Adrenal gland (tissue), 12 donors: ENCODE measurements around the gene MAK. TPM values are rescaled to one million over a fixed set of nuclear protein-coding genes. Genes with fewer than 3 reads are reported as not detected.

ENCODE experiments used
- DNase-seq, 7 donors: peaks; one replicate each; pipeline ENCODE4 v3.0.0-alpha.2; 2019 to 2020
- H3K27ac ChIP-seq, 5 donors: fragments of 200-600 bp; sonication (generic) in 4 of 5; 1 replicate in 3 of 5; 2 replicates in 2 of 5; pipeline versions ENCODE4 v1.5.1 to v1.8.0; 2016 to 2020; ENCODE audit warnings: mild to moderate bottlenecking in 1 of 5
- H3K27me3 ChIP-seq: fragments of 200-600 bp; 2 replicates; pipeline ENCODE4 v1.8.0; 2021
- H3K36me3 ChIP-seq, 2 donors: fragments of 200-600 bp; replicated peaks in 1 of 2; 1 replicate in 1 of 2; 2 replicates in 1 of 2; pipeline versions ENCODE4 v1.5.1 to v1.8.0; 2018 to 2022
- H3K4me1 ChIP-seq, 2 donors: fragments of 200-600 bp; replicated peaks in 1 of 2; 1 replicate in 1 of 2; 2 replicates in 1 of 2; pipeline versions ENCODE4 v1.5.1 to v1.8.0; 2018 to 2021
- H3K4me3 ChIP-seq, 4 donors: fragments of 200-600 bp; sonication (generic) in 3 of 4; one replicate each; pipeline ENCODE4 v1.5.1; 2016 to 2018
- H3K9me3 ChIP-seq, 3 donors: fragments of 200-600 bp; sonication (generic) in 1 of 3; replicated peaks in 1 of 3; 1 replicate in 2 of 3; 2 replicates in 1 of 3; pipeline versions ENCODE4 v1.5.1 to v1.8.0; 2016 to 2021
- POLR2A ChIP-seq, 2 donors: fragments of 450-650 bp; IDR thresholded peaks; one replicate each; pipeline ENCODE4 v1.6.1; 2017; ENCODE audit warnings: antibody characterized with exemption in 2 of 2, mild to moderate bottlenecking in 2 of 2, moderate library complexity in 1 of 2
- WGBS, 4 donors: extraction: QIAGEN DNeasy Blood & Tissue Kit in 2 of 4; methylation state at CpG; one replicate each; pipeline versions ENCODE4 v1.1.5 to v1.1.7; 2013 to 2017; 5-methylcytosine and 5-hydroxymethylcytosine counted together
- intact Hi-C, 2 donors: fragments of 100-400 bp; cut with DNase I; formaldehyde crosslinking; loops; one replicate each; pipeline versions ENCODE4 v1.14.1 to v1.15.0; 2022 to 2023
- polyA plus RNA-seq, 3 donors: library from polyadenylated mRNA; stranded (reverse); fragments of 200-250 nt in 2 of 3; fragments of 350-450 nt in 1 of 3; fragmentation: Illumina TruSeq in 1 of 3; extraction: RNeasy Lipid Tissue Mini Kit (QIAGEN cat#74804) in 1 of 3; gene quantifications; one replicate each; pipeline ENCODE4 v1.2.3, GENCODE V29; 2013 to 2014
- small RNA-seq, 2 donors: library from RNA; depleted of rRNA; stranded (forward); fragments of <200 nt; gene quantifications; one replicate each; pipeline ENCODE3, GENCODE V24; 2016
- total RNA-seq, 9 donors: library from RNA; depleted of rRNA in 4 of 9; stranded (reverse); fragments of >200 nt in 4 of 9; fragments of 120-200 nt in 1 of 9; fragmentation: NEBNext Ultra II Directional in 1 of 9; extraction: Animal tissue kit (Norgen Biotek cat#: 25700) in 1 of 9; gene quantifications; one replicate each; pipeline versions ENCODE4 v1.1.0 to v1.2.4, GENCODE V29; 2013 to 2023
- TF ChIP-seq, protein P1 (sequence below), 6 experiments: fragments of 450-650 bp in 4 of 6; fragments of 200-600 bp in 2 of 6; sonication (generic) in 1 of 6; IDR thresholded peaks; 1 replicate in 5 of 6; 2 replicates in 1 of 6; pipeline versions ENCODE4 v1.5.1 to v1.8.0; 2016 to 2021; ENCODE audit warnings: antibody characterized with exemption in 6 of 6, mild to moderate bottlenecking in 2 of 6, moderate library complexity in 1 of 6
- donor health status: healthy with polysubstance abuse.
- donor health status: Bipolar disorder and iron deficiency.
- donor health status: DM: yes; HTN: yes; CAD: no.
- donor health status: DM: no; HTN: no; CAD: no.
- donor health status: DM: no; HTN: no; CAD: no.
- donor health status: DM: yes; HTN: yes; CAD: no.

The MAK gene
- total and polyA plus RNA-seq, 12 donors: under 0.01 to 0.43 (median 0.10) TPM; not detected in 4

DNA sequence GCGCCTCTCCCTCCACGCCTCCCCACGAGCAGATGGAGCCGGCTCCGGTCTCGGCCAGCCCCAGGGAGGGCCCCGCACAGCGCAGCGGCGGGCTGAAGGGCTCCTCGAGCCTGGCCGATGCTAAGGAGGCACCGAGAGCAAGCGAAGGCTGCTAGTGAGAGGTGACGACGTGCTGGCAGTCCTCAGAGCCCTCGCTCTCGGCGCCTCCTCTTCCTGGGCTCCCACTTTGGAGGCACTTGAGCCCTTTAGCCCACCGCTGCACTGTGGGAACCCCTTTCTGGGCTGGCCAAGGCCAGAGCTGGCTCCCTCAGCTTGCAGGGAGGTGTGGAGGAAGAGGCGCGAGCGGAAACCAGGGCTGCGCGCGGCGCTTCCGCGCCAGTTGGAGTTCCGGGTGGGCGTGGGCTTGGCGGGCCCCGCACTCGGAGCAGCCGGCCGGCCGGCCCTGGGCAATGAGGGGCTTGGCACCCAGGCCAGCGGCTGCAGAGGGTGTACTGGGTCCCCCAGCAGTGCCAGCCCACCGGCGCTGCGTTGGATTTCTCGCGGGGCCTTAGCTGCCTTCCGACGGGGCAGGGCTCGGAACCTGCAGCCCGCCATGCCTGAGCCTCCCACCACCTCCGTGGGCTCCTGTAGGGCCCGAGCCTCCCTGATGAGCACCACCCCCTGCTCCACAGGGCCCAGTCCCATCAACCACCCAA is 117.9 kb downstream of the MAK start:
- intact Hi-C loops: no loop called here
- no peaks in the 10 kb centered on the region for H3K36me3 ChIP-seq
- H3K27ac ChIP-seq: peak overlapping the region in 4 of 5 donors; percentile 7 to 78 (median 57)
- H3K9me3 ChIP-seq: no peaks in the 10 kb centered on the region
- DNase-seq: peak in 5 of 7 donors; percentile 19 to 60 (median 45)
- H3K4me1 ChIP-seq: peaks cover 19 to 28% of the 10 kb centered on the region in 2 donors
- no peaks in the 10 kb centered on the region for H3K27me3 ChIP-seq
- 25 to 51% (median 31%) methylated on average over 14 to 49 of the region's 49 CpGs for WGBS, 4 donors
- peak overlapping the region in 2 of 4 donors; percentile 62 to 67 for H3K4me3 ChIP-seq
- peak in 1 of 2 donors; percentile 51 for TF ChIP-seq POLR2A (IDR thresholded peaks at IDR 0.05)
- TF ChIP-seq, protein P1, sequence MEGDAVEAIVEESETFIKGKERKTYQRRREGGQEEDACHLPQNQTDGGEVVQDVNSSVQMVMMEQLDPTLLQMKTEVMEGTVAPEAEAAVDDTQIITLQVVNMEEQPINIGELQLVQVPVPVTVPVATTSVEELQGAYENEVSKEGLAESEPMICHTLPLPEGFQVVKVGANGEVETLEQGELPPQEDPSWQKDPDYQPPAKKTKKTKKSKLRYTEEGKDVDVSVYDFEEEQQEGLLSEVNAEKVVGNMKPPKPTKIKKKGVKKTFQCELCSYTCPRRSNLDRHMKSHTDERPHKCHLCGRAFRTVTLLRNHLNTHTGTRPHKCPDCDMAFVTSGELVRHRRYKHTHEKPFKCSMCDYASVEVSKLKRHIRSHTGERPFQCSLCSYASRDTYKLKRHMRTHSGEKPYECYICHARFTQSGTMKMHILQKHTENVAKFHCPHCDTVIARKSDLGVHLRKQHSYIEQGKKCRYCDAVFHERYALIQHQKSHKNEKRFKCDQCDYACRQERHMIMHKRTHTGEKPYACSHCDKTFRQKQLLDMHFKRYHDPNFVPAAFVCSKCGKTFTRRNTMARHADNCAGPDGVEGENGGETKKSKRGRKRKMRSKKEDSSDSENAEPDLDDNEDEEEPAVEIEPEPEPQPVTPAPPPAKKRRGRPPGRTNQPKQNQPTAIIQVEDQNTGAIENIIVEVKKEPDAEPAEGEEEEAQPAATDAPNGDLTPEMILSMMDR (IDR thresholded peaks at IDR 0.05): no peak

DNA sequence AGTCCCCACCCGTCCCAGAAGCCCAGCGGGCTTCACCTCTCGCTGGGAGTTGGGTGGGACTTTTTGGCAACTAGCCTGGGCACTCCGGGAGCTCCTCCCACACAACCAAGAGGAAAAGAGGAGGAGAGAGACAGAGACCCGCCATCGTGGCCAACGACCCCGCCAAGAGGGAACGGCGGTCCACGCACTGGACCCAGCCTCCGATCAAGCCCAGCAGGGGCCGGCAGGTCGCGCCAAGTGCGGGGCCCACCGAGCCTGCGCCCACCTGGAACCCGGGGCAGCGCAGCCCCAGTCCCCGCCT is 118.4 kb downstream of the MAK start:
- peaks cover 14 to 23% of the 10 kb centered on the region in 2 donors for H3K4me1 ChIP-seq
- intact Hi-C loops: no loop called here
- no peak for TF ChIP-seq POLR2A (IDR thresholded peaks at IDR 0.05)
- TF ChIP-seq, protein P1 (IDR thresholded peaks at IDR 0.05): no peak
- peak overlapping the region in 4 of 5 donors; percentile 7 to 78 (median 57) for H3K27ac ChIP-seq
- no peaks in the 10 kb centered on the region for H3K27me3 ChIP-seq
- no peaks in the 10 kb centered on the region for H3K9me3 ChIP-seq
- peak overlapping the region in 2 of 4 donors; percentile 62 to 67 for H3K4me3 ChIP-seq
- 20 to 71% (median 32%) methylated on average over 2 to 21 of the region's 21 CpGs for WGBS, 4 donors
- no peaks in the 10 kb centered on the region for H3K36me3 ChIP-seq
- peak in 3 of 7 donors; percentile 22 to 35 (median 27) for DNase-seq

DNA sequence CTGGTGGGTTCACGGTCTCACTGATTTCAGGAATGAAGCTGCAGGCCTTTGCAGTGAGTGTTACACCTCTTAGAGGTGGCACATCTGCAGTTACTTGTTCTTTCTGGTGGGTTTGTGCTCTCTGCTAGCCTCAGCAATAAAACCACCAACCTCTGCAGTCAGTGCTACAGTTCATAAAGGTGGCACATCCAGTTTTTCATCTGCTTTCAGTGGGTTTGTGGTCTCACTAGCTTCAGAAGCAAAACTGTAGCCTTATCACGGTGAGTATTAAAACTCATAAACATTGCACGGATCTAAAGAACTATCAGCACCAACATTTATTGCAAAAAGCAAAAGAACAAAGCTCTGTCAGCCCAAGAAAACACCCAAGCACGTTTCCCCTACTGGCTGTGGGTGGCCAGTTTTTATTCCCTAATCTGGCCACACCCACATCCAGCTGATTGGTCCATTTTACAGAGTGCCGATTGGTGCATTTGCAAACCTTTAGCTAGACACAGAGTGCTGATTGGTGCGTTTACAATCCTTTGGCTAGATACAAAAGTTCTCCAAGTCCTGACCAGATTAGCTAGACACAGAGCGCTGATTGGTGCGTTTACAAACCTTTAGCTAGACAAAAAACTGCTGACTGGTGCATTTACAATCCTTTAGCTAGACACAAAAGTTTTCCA is 118.9 kb downstream of the MAK start:
- TF ChIP-seq, protein P1 (IDR thresholded peaks at IDR 0.05): peak in 1 of 6 experiments; percentile 7
- no peak for TF ChIP-seq POLR2A (IDR thresholded peaks at IDR 0.05)
- Histone ChIP-seq H3K27ac (peak overlapping the region in 2 of 5 donors; percentile 54 to 78), H3K4me3 (peak overlapping the region in 2 of 4 donors; percentile 62 to 67), H3K4me1 (peaks cover 9 to 18% of the 10 kb centered on the region in 2 donors), H3K27me3 (no peaks in the 10 kb centered on the region), H3K36me3 (no peaks in the 10 kb centered on the region), H3K9me3 (no peaks in the 10 kb centered on the region)
- intact Hi-C loops: no loop called here
- DNase-seq: peak in 1 of 7 donors; percentile 29
- WGBS, 4 donors: 80 to 88% (median 82%) methylated on average over 8 of the region's 8 CpGs

GRCh38 chr6:10713962-10714361 is 124.4 kb downstream of the MAK start:
- WGBS, 4 donors: 86 to 88% (median 88%) methylated on average over 8 of the region's 8 CpGs
- Histone ChIP-seq H3K4me3 (no peak overlapping the region), H3K27ac (no peak overlapping the region), H3K4me1 (no peaks in the 10 kb centered on the region), H3K9me3 (no peaks in the 10 kb centered on the region), H3K36me3 (peaks cover 0 to 10% of the 10 kb centered on the region in 2 donors), H3K27me3 (no peaks in the 10 kb centered on the region)
- TF ChIP-seq, protein P1 (IDR thresholded peaks at IDR 0.05): no peak
- TF ChIP-seq POLR2A (IDR thresholded peaks at IDR 0.05): no peak
- intact Hi-C loops: no loop called here
- DNase-seq: no peak

Small RNA genes lying within 50 kb of the gene (small RNA-seq; reads per million reads assigned to genes)
- 0 reads per million in 2 donors for gene RNA5SP203

Other genes with a start within 250 kb of the MAK start
- gene C6orf52, start 143.9 kb downstream of the MAK start, total RNA-seq: 1 to 10 TPM in 5 of 9 donors, under 1 TPM in 1, not detected in 3; 0.96 to 5.5 (median 2.6) TPM
- gene C6orf52, start 143.9 kb downstream of the MAK start, polyA plus RNA-seq: 1 to 10 TPM; 1.9 to 4.2 (median 2.8) TPM
- 10 to 100 TPM in 5 of 9 donors, 1 to 10 TPM in 4; 4.5 to 17.6 (median 13.8) TPM for gene PAK1IP1, start 143.6 kb downstream of the MAK start, total RNA-seq
- gene PAK1IP1, start 143.6 kb downstream of the MAK start, polyA plus RNA-seq: 10 to 100 TPM in 1 of 3 donors, 1 to 10 TPM in 2; 6.7 to 32.3 (median 8.0) TPM
- 100 to 1,000 TPM; 126 to 312 (median 167) TPM for gene TMEM14C, start 115.5 kb downstream of the MAK start, total RNA-seq
- gene TMEM14C, start 115.5 kb downstream of the MAK start, polyA plus RNA-seq: 100 to 1,000 TPM; 105 to 196 (median 157) TPM
- 100 to 1,000 TPM; 110 to 188 (median 123) TPM for gene TMEM14B, start 90.7 kb downstream of the MAK start, total RNA-seq
- 100 to 1,000 TPM in 1 of 3 donors, 10 to 100 TPM in 2; 74.3 to 210 (median 93.7) TPM for gene TMEM14B, start 90.7 kb downstream of the MAK start, polyA plus RNA-seq
- gene GCM2, start 43.5 kb upstream of the MAK start, total RNA-seq: not detected
- not detected for gene GCM2, start 43.5 kb upstream of the MAK start, polyA plus RNA-seq
- 1 to 10 TPM in 2 of 9 donors, under 1 TPM in 5, not detected in 2; 0.24 to 3.0 (median 0.48) TPM for gene SYCP2L, start 48.5 kb upstream of the MAK start, total RNA-seq
- 1 to 10 TPM in 1 of 3 donors, under 1 TPM in 2; 0.09 to 1.0 (median 0.84) TPM for gene SYCP2L, start 48.5 kb upstream of the MAK start, polyA plus RNA-seq
- 1 to 10 TPM in 4 of 9 donors, under 1 TPM in 5; 0.46 to 1.8 (median 0.98) TPM for gene ELOVL2, start 205.8 kb upstream of the MAK start, total RNA-seq
- 1 to 10 TPM in 1 of 3 donors, under 1 TPM in 2; 0.34 to 1.6 (median 0.72) TPM for gene ELOVL2, start 205.8 kb upstream of the MAK start, polyA plus RNA-seq